ENCODE measurements around the gene HIRIP3.
"Not testable (repeated sequence)": the region's sequence is repeated elsewhere in the genome, so short reads cannot be mapped to it uniquely, and the experiment has no call there.

Gene HIRIP3

DNA sequence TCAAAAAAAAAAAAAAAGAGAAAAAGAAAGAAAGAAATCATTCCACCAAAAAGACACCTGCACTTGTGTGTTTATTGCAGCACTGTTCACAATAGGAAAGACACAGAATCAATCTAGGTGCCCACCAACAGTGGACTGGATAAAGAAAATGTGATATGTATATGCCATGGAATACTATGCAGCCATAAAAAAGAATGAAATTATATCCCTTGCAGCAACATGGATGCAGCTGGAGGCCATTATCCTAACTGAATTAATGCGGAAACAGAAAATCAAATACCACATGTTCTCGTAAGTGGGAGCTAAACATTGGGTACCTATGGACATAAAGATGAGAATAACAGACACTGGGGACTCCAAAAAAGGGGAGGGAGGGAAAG lies 21.9 kb upstream of the HIRIP3 start:
- no peaks in the 10 kb centered on the region for H3K36me3 ChIP-seq
- no peaks in the 10 kb centered on the region for H3K27me3 ChIP-seq
- no peak overlapping the region for H3K27ac ChIP-seq
- H3K4me3 ChIP-seq, result no peak overlapping the region
- no peak overlapping the region for H3K4me2 ChIP-seq
- no peak overlapping the region for H3K9ac ChIP-seq
- H4K20me1 ChIP-seq, result no peaks in the 10 kb centered on the region
- H3K4me1 ChIP-seq, result peaks cover 22% of the 10 kb centered on the region
- no peaks in the 10 kb centered on the region for H3K9me3 ChIP-seq
- TF ChIP-seq Cebpa-rat (IDR thresholded peaks at IDR 0.05), result no peak

DNA sequence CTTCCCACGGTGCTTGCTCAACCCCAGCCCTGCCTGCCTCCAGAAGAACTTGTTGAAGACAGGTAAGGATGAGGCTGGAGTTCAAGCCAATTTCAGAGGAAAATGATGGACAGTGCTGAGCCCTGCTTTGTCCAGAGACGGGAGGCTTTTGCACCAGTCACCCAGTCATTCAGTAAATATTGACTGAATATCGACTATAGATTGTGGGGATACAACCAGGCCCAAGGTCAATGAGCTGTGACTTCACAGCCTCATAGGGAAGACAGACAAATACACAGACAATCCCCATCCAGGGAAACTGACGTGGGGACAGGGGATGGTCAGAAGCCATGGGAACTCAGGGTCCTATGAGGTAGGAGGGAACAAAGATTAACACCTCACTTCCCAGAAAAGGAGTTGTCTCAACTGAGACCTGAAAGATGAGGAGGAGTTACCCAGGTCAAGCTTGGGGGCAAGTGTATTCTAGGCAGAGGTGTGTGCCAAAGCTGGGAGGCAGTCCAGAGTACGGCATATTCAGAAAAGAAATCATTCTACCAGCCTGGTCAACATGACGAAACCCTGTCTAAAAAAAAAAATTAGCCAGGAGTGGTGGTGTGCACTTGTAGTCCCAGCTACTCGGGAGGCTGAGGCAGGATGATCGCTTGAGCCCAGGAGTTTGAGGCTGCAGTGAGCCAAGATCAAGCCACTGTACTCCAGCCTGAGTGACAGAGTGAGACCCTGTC lies 21.3 kb upstream of the HIRIP3 start:
- Histone ChIP-seq H3K4me2 (no peak overlapping the region), H3K9ac (no peak overlapping the region), H4K20me1 (no peaks in the 10 kb centered on the region), H3K4me1 (peaks cover 26% of the 10 kb centered on the region), H3K9me3 (no peaks in the 10 kb centered on the region), H3K27me3 (no peaks in the 10 kb centered on the region), H3K27ac (no peak overlapping the region), H3K36me3 (no peaks in the 10 kb centered on the region), H3K4me3 (no peak overlapping the region)
- no peak for TF ChIP-seq Cebpa-rat (IDR thresholded peaks at IDR 0.05)

DNA sequence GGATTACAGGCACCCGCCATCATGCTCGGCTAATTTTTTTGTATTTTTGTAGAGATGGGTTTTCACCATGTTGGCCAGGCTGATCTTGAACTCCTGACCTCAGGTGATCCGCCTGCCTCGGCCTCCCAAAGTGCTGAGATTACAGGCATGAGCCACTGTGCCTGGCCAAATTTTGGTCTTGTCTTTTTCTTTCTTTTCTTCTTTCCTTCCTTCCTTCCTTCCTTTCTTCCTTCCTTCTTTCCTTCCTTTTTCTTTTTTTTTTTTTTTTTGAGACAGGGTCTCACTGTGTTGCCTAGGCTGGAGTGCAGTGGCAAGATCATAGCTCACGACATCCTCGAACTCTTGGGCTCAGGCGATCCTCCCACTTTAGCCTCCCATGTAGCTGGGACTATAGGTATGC lies 20.0 kb upstream of the HIRIP3 start:
- not testable (repeated sequence) for H3K9me3 ChIP-seq, H4K20me1 ChIP-seq, H3K27me3 ChIP-seq, H3K36me3 ChIP-seq, H3K27ac ChIP-seq, H3K9ac ChIP-seq, H3K4me2 ChIP-seq, H3K4me3 ChIP-seq
- H3K4me1 ChIP-seq, result peaks cover 22% of the 10 kb centered on the region

DNA sequence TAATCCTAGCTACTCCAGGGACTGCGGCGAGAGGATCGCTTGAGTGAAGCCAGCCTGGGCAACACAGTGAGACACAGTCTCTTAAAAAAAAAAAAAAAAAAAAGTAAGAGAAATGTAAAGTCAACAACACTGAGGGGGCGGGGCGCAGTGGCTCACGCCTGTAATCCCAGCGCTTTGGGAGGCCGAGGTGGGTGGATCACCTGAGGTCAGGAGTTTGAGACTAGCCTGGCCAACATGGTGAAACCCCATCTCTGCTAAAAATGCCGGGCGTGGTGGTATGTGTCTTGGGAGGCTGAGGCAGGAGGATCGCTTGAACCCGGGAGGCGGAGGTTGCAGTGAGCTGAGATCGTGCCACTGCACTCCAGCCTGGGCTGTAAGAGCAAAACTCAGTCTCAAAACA lies 17.2 kb upstream of the HIRIP3 start:
- peaks cover 43% of the 10 kb centered on the region for H3K4me1 ChIP-seq
- not testable (repeated sequence) for H3K4me2 ChIP-seq

DNA sequence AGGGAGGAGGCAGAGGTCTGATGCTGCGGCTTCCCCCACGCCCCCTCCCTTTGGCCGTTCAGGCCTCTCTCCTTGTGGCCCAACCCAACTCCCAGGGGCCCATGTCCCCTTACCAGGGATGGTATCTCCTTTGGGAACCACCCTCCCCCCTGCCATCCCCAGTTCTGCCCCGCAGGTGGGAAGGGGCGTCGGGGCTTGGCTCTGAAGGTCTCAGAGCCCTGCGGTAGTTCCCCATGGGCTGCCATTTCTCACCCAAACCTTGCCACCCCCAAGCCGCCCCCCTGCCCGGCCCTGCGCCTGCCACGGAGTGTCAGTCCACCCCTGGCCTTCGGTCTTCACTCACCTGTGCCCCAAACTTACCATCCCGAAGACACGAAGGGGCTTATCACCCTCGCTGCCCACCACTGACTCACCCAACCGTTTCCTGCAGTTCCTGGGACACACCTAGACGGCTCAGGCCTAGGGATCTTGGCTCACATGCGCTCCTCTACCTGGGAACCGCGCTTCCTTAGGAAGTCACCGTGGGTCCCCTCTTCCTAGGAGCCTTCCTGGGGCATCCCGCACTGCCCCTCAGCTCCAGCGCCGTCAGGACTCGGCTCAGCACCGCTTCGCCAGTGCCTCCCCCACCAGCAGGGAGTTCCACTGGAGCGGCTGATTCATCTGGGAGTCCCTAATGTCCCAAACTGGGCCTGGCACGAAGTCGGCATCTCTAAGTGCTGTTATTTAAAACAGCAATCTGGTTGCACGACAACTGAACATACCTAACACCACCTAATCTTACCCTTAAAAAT lies 16.5 kb upstream of the HIRIP3 start:
- Histone ChIP-seq H4K20me1 (no peaks in the 10 kb centered on the region), H3K4me3 (peak overlapping the region; percentile 72), H3K9me3 (no peaks in the 10 kb centered on the region), H3K36me3 (0 out of 2 replicates have a peak, but pooled peaks cover 16% of the 10 kb centered on the region), H3K4me1 (peaks cover 49% of the 10 kb centered on the region), H3K27ac (no peak overlapping the region; the same call in 1 of the 2 replicates), H3K4me2 (peak overlapping the region; percentile 99), H3K9ac (no peak overlapping the region), H3K27me3 (no peaks in the 10 kb centered on the region)
- no peak for TF ChIP-seq Cebpa-rat (IDR thresholded peaks at IDR 0.05)

More for the DNA sequence above, 17.2 kb upstream of the HIRIP3 start:
- H3K9me3 ChIP-seq, H3K27me3 ChIP-seq, H3K9ac ChIP-seq, H4K20me1 ChIP-seq, H3K36me3 ChIP-seq, H3K27ac ChIP-seq, H3K4me3 ChIP-seq: not testable (repeated sequence)

DNA sequence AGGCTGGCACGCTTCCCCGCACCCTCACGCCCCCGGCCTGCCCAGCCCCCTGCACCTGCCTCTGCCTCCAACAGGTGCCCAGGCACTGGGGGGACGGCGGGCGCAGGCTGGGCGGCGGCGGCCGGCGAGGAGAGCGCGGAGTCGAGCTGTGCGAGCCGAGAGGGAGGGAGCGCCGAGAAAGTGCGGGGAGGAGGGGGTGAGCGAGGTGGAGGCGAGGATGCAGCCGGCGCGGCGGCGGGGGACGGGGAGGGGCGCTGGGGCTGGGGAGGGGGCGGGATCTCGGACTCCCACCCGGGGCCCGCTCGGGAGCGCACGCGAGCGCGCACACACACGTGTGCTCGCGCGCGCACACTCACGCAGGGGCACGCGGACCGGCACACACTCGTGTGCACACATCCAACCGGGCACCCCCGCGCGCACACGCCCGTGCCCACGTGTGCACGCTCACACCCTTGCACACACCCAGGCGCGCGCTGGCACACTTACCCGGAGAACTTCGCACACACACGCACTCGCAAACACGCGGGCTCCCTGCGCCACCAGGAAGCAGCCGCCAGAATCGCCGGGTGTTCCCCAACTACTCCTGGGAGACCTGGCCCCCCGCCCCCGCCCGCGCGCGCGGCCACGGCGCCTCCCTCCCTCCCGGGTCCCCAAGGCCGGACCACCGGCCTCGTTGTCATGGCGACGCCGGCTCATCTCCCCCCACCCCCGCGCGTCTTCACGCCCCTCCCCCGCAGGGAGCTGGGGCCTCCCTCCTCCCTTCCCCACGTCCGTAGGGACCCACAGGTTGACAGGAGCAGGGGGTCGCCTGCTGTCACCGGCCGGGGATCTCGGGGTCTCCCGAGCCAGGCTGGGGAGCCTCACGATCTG lies 15.7 kb upstream of the HIRIP3 start, which contains the start of gene DOC2A:
Gene DOC2A, minus strand, starts transcription at position 184 of the 870 bp plus-strand sequence. CDS start 805 bp downstream, outside the sequence.
- Histone ChIP-seq H4K20me1 (no peaks in the 10 kb centered on the region), H3K4me3 (peak within 1 kb of the TSS; percentile 72), H3K4me1 (peaks cover 57% of the 10 kb centered on the region)

DNA sequence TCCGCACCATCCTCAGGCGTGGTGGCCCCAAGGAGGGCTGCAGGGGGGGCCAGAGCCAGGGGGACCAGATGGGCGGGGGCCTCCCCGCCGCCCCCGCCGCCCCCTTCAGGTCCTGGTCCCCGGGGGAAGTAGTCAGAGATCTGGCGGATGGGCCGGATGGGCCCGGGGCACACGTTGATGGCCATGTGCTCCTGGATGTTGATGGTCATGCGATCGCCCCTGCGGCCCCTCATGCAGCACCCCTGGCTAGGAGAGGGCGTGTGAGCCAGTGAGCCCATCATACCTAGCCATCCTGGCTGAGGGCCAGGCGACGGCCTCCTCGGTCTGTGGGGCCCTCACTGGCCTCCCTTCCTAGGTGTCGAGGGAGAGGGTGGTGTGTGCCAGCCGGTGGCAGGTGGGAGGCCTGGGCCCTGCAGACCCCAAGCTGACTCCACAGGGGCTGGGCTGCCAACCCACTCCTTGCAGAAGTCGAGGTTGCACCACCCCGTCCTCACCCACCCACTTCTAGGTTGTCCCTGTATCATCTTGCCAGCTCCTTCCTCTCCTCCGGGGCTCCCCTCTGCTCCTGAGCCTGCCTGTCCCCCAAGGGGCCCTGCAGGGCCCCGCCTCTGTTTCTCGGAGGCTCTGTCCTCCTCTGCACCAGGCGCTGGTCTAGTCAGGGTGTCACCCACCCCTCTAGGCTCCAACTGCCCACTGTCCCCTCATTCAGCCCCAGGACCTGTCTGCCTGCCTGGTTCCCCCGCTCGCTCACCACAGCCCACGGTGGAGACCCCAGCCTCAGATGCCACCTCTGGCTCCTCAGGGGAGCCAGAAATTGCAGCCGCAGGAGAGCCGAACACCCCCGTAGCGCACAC lies 14.8 kb upstream of the HIRIP3 start:
- Histone ChIP-seq H3K27me3 (no peaks in the 10 kb centered on the region), H3K4me2 (peak overlapping the region; percentile 99)
- TF ChIP-seq Cebpa-rat (IDR thresholded peaks at IDR 0.05), result no peak

More for the DNA sequence above, 15.7 kb upstream of the HIRIP3 start, which contains the start of gene DOC2A:
- peak within 1 kb of the TSS; percentile 77 for H3K9ac ChIP-seq
- no peaks in the 10 kb centered on the region for H3K9me3 ChIP-seq
- peaks cover 24% of the 10 kb centered on the region for H3K36me3 ChIP-seq
- TF ChIP-seq Cebpa-rat (IDR thresholded peaks at IDR 0.05), result no peak
- H3K27ac ChIP-seq, result peak within 1 kb of the TSS; percentile 75
- H3K4me2 ChIP-seq, result peak within 1 kb of the TSS; percentile 99
- H3K27me3 ChIP-seq, result no peaks in the 10 kb centered on the region

DNA sequence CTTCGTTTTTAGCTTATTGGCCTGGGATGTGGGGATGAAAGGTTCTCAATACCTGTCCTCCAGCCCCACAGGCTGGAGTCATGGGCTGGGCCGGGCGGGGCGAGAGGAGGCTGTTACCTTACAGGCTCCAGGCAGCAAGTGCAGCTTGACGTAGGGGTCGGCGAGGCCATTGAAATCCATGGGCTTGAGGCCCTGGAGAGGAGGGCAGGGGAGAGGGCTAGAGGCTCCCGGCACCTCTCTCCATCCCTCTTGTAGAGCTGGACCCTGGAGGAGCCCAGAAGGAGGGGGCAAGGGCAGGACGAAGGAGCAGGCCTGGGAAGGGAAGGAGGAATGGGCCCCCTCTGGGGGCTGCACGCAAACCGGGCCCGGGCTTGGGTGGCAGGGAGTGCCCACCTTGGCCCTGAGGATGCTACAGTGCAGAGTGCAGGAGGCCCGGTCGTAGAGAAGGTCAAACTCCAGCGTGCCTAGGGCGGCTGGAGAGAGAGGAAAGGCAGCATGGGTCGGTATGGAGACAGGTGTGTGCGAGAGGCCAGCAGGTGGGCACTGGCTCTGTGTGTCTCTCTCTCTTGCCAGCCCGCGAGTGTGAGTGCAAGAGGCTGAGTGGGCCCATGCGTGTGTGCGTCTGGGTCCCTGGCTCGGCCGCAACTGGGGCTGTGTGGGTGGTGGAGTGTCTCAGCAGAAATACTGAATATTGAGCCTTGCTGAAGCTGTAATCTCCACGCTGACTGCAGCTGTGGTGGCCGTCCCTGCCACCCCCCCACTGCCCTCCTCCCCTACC lies 13.9 kb upstream of the HIRIP3 start:
- H3K4me1 ChIP-seq, result peaks cover 74% of the 10 kb centered on the region
- peak overlapping the region; percentile 72; the same call in 1 of the 2 replicates for H3K4me3 ChIP-seq
- H3K4me2 ChIP-seq, result peak overlapping the region; percentile 99
- H3K36me3 ChIP-seq, result peaks cover 28% of the 10 kb centered on the region
- H4K20me1 ChIP-seq, result no peaks in the 10 kb centered on the region; the same call in 1 of the 2 replicates
- peak overlapping the region; percentile 77; the same call in 1 of the 2 replicates for H3K9ac ChIP-seq
- no peak for TF ChIP-seq Cebpa-rat (IDR thresholded peaks at IDR 0.05)
- no peaks in the 10 kb centered on the region for H3K27me3 ChIP-seq
- no peak overlapping the region for H3K27ac ChIP-seq
- no peaks in the 10 kb centered on the region for H3K9me3 ChIP-seq

More for the DNA sequence above, 14.8 kb upstream of the HIRIP3 start:
- peaks cover 66% of the 10 kb centered on the region for H3K4me1 ChIP-seq
- H3K9me3 ChIP-seq, result no peaks in the 10 kb centered on the region
- H3K9ac ChIP-seq, result peak overlapping the region; percentile 77
- peaks cover 28% of the 10 kb centered on the region for H3K36me3 ChIP-seq
- H4K20me1 ChIP-seq, result no peaks in the 10 kb centered on the region
- peak overlapping the region; percentile 75 for H3K27ac ChIP-seq
- H3K4me3 ChIP-seq, result peak overlapping the region; percentile 72

Measured in BLaER1 (cell line).